Fibroblast of lung (primary cell): Measurements from ENCODE around the gene INTS1. TPM values are rescaled to one million over a fixed set of nuclear protein-coding genes. Genes with fewer than 3 reads are reported as not detected.

Experiments used
- DNase-seq, 2 donors: peaks; one replicate each; pipeline versions ENCODE4 v3.0.0 to v3.0.0-alpha.2; 2010; ENCODE audit warnings: low read depth in 2 of 2
- H2AFZ ChIP-seq: 2 replicates; pipeline ENCODE4 v1.5.1; 2012; ENCODE audit warnings: low read length, control low read depth, inconsistent platforms
- H3K27ac ChIP-seq: 2 replicates; pipeline ENCODE4 v1.5.1; 2011; ENCODE audit warnings: low read length, control low read depth; ENCODE audit not compliant: insufficient read depth
- H3K27me3 ChIP-seq: 2 replicates; pipeline ENCODE4 v1.5.1; 2011; ENCODE audit warnings: mild to moderate bottlenecking, low read length; ENCODE audit not compliant: control insufficient read depth, insufficient read depth
- H3K36me3 ChIP-seq: 2 replicates; pipeline ENCODE4 v1.5.1; 2011; ENCODE audit warnings: low read length; ENCODE audit not compliant: control insufficient read depth, insufficient read depth
- H3K4me1 ChIP-seq: 2 replicates; pipeline ENCODE4 v1.5.1; 2011; ENCODE audit warnings: low read length; ENCODE audit not compliant: control insufficient read depth, insufficient read depth; ENCODE audit errors: extremely low read depth
- H3K4me2 ChIP-seq: 2 replicates; pipeline ENCODE4 v1.5.1; 2011; ENCODE audit warnings: low read length, control low read depth; ENCODE audit not compliant: insufficient read depth; ENCODE audit errors: extremely low read depth
- H3K4me3 ChIP-seq, 4 experiments: fragments of 200-600 bp in 1 of 4; sonication (generic) in 1 of 4; replicated peaks in 1 of 4; 2 replicates each; pipeline ENCODE4 v1.5.1; 2011 to 2016; ENCODE audit warnings: low read length in 4 of 4, low read depth in 3 of 4, mild to moderate bottlenecking in 3 of 4, control low read depth in 2 of 4, inconsistent platforms in 1 of 4, mixed read lengths in 1 of 4; ENCODE audit not compliant: insufficient read depth in 1 of 4; ENCODE audit errors: control extremely low read depth in 1 of 4
- H3K79me2 ChIP-seq: 2 replicates; pipeline ENCODE4 v1.5.1; 2012; ENCODE audit warnings: mild to moderate bottlenecking, low read length, inconsistent platforms; ENCODE audit not compliant: control insufficient read depth, insufficient read depth
- H3K9ac ChIP-seq: 2 replicates; pipeline ENCODE4 v1.5.1; 2011; ENCODE audit warnings: mild to moderate bottlenecking, low read length, control low read depth; ENCODE audit not compliant: insufficient read depth
- H3K9me3 ChIP-seq: 2 replicates; pipeline ENCODE4 v1.5.1; 2012; ENCODE audit warnings: low read depth, low read length; ENCODE audit not compliant: control insufficient read depth, insufficient read depth
- H4K20me1 ChIP-seq: 2 replicates; pipeline ENCODE4 v1.5.1; 2011; ENCODE audit warnings: low read length; ENCODE audit not compliant: control insufficient read depth, insufficient read depth; ENCODE audit errors: extremely low read depth
- EZH2 ChIP-seq: IDR thresholded peaks from 2 replicates; pipeline ENCODE4 v1.5.1; 2012; ENCODE audit warnings: low read length, control low read depth, mild to moderate bottlenecking; ENCODE audit errors: missing control alignments
- polyA plus RNA-seq, 2 donors: library from polyadenylated mRNA; depleted of rRNA in 1 of 2; stranded (reverse) in 1 of 2; unstranded in 1 of 2; fragments of >200 nt; gene quantifications; 2 replicates each; pipeline ENCODE4 v1.2.1, GENCODE V29; 2011 to 2012; ENCODE audit warnings: missing spikeins in 1 of 2
- total RNA-seq: library from RNA; depleted of rRNA; stranded (reverse); fragments of >200 nt; gene quantifications from 2 replicates; pipeline ENCODE4 v1.2.1, GENCODE V29; 2014
- TF ChIP-seq, protein P1 (sequence below), 2 donors: IDR thresholded peaks in 1 of 2; conservative IDR thresholded peaks in 1 of 2; 1 replicate in 1 of 2; 2 replicates in 1 of 2; pipeline ENCODE4 v1.5.1; 2011 to 2012; ENCODE audit warnings: low read length in 2 of 2, control low read depth in 1 of 2, inconsistent platforms in 1 of 2, low read depth in 1 of 2, mild to moderate bottlenecking in 1 of 2

INTS1 gene
- total and polyA plus RNA-seq, 2 donors (not counting 1 experiment from before 2014, with no cell fraction given), result 7.1 to 35.5 TPM

DNA sequence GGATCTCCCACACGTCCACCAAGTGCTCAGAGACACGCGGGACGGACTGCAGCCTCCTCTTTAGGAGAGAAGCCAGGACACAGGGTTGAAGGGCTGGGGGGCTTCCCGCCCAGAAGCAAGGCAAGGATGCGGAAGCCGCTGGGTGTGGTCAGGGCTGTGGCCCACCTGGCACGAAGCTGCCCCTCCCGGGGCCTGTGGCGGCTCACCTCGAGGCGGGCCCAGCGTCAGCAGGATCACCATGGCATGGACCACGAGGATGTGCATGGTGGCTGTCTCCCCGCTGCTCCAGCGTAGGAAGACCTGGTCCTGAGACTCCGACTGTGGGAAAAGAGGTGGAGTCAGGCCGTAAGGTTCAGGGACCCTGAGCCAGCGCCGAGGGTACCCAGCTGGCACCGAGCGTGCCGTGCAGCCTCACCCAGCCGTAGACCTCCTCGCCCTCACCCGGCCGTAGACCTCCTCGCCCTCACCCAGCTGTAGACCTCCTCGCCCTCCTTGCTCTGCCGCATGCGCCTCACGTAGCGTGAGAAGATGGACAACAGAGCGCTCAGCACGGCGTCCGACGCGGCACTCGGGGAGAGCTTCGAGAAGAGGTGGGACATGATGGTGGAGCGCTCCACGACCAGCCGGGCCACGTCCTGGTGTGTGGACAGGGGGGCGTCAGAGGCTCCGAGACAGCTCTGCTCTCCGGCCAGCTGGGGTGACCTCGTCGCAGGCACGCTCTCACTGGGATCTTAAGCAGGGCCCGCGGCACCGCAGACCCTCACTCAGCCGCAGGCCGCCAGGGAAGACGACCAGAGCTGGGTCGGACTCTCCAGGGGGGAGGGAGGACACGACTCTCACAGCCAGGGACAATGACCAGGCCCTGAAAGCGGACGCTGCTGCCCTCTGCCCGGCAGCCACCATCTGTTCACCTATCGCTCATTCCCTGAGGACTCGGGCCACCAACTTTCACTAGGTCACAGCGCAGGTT lies 20.4 kb downstream of the INTS1 start:
- no peak for DNase-seq
- Histone ChIP-seq H3K4me1 (no peaks in the 10 kb centered on the region), H3K4me3 (no peak overlapping the region), H3K9ac (no peak overlapping the region), H3K79me2 (no peaks in the 10 kb centered on the region), H3K9me3 (no peaks in the 10 kb centered on the region), H2AFZ (no peak overlapping the region), H4K20me1 (no peaks in the 10 kb centered on the region), H3K4me2 (no peak overlapping the region), H3K27me3 (no peaks in the 10 kb centered on the region), H3K36me3 (peaks cover 37% of the 10 kb centered on the region), H3K27ac (no peak overlapping the region)
- no peak for TF ChIP-seq EZH2
- TF ChIP-seq, protein P1, sequence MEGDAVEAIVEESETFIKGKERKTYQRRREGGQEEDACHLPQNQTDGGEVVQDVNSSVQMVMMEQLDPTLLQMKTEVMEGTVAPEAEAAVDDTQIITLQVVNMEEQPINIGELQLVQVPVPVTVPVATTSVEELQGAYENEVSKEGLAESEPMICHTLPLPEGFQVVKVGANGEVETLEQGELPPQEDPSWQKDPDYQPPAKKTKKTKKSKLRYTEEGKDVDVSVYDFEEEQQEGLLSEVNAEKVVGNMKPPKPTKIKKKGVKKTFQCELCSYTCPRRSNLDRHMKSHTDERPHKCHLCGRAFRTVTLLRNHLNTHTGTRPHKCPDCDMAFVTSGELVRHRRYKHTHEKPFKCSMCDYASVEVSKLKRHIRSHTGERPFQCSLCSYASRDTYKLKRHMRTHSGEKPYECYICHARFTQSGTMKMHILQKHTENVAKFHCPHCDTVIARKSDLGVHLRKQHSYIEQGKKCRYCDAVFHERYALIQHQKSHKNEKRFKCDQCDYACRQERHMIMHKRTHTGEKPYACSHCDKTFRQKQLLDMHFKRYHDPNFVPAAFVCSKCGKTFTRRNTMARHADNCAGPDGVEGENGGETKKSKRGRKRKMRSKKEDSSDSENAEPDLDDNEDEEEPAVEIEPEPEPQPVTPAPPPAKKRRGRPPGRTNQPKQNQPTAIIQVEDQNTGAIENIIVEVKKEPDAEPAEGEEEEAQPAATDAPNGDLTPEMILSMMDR (conservative IDR thresholded peaks at IDR 0.05 in 1 of 2, IDR thresholded peaks at IDR 0.05 in 1 of 2; ENCODE audit: low read depth in 1 of 2, low read length in 2 of 2), result no peak

DNA sequence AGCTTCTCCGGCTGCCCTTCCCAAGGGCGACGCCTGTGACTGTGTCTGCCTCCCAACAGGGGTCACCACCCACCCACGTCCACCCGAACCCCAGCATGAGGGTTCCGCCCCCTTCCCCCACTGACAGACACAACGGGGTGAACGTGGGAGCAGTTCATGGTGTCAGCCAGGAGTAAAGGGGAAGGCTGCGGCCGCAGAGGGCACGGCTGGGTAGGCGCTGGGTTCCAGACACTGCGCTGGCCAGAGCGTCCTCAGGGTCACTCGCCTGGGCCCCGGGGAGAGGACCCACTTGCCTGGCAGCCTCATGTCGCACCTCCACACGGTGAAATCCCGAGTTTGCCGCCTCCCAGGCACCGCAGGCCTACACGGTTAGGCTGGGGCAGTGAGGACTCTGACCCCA lies 21.1 kb downstream of the INTS1 start:
- Histone ChIP-seq H3K9ac (no peak overlapping the region), H3K36me3 (peaks cover 32% of the 10 kb centered on the region), H3K4me1 (no peaks in the 10 kb centered on the region), H2AFZ (no peak overlapping the region), H3K4me2 (no peak overlapping the region), H4K20me1 (no peaks in the 10 kb centered on the region), H3K27me3 (no peaks in the 10 kb centered on the region), H3K79me2 (no peaks in the 10 kb centered on the region), H3K9me3 (no peaks in the 10 kb centered on the region), H3K27ac (no peak overlapping the region), H3K4me3 (no peak overlapping the region)
- DNase-seq, result no peak
- TF ChIP-seq, protein P1 (conservative IDR thresholded peaks at IDR 0.05 in 1 of 2, IDR thresholded peaks at IDR 0.05 in 1 of 2; ENCODE audit: low read depth in 1 of 2, low read length in 2 of 2), result no peak

DNA sequence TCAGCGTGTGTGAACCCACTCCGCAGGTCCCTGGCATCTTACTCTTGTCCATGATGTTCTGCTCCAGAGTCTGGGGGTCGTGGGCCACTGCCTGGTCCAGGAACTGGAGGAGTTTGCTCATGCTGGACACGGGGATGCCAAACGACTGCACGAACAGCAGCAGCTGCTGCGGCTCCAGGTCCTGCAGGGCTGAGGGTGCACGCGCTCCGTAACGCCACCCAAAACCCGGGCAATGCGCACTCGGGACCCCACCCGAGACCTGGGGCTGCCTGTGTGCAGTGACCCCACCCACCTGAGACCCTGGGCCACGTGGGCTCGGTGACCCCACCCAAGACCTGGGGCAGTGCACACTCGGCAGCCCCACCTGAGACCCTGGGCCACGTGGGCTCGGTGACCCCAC lies 22.9 kb downstream of the INTS1 start:
- Histone ChIP-seq H3K4me2 (no peak overlapping the region), H3K27me3 (no peaks in the 10 kb centered on the region), H4K20me1 (no peaks in the 10 kb centered on the region), H3K9me3 (no peaks in the 10 kb centered on the region), H3K9ac (no peak overlapping the region), H3K27ac (no peak overlapping the region), H3K36me3 (peaks cover 28% of the 10 kb centered on the region), H3K4me1 (no peaks in the 10 kb centered on the region), H3K4me3 (no peak overlapping the region), H2AFZ (no peak overlapping the region), H3K79me2 (no peaks in the 10 kb centered on the region)
- TF ChIP-seq EZH2, result no peak
- TF ChIP-seq, protein P1 (conservative IDR thresholded peaks at IDR 0.05 in 1 of 2, IDR thresholded peaks at IDR 0.05 in 1 of 2; ENCODE audit: low read depth in 1 of 2, low read length in 2 of 2), result no peak
- no peak for DNase-seq
